HUDEP-2 (cell line): ENCODE results near the gene HES7.
A peak's percentile ranks its signal among the peaks of the same experiment; 100 is the strongest.
"Not testable (repeated sequence)": the region's sequence is repeated elsewhere in the genome, so short reads cannot be mapped to it uniquely, and the experiment has no call there.

Experiments used
- DNase-seq, 76 experiments: peaks; one replicate each; lab custom pipeline; 2025; ENCODE audit not compliant: unreplicated experiment in 76 of 76; lab: John Stamatoyannopoulos, UW

HES7 gene

GRCh38 chr17:8106980-8107379 lies 16.9 kb downstream of the HES7 start:
- not testable (repeated sequence) for DNase-seq

- no peak for DNase-seq
Measured at GRCh38 chr17:8105957-8106398, 17.9 kb downstream of the HES7 start.

DNA sequence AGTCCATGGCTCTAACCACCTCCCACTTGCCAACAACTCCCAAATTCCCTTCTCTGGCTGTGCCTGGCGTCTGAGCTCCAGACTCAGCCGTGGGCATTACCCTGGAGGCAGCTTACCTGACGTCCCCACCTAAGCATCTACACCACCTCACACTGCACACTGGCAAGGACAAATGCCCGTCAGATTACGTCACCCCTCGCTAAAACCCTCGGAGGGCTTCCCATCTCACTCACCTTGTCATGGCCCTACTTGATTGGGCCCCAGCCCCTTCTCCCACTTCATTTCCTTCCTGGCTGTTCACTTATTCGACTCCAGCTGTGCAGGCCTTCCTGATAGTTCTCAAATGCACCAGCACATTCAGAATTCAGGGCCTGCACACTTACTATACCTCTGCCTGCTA lies 19.0 kb downstream of the HES7 start:
- DNase-seq = no peak

GRCh38 chr17:8103549-8103948 lies 20.4 kb downstream of the HES7 start:
- no peak for DNase-seq

- DNase-seq = no peak
Measured at GRCh38 chr17:8101721-8102120, 22.2 kb downstream of the HES7 start.

DNA sequence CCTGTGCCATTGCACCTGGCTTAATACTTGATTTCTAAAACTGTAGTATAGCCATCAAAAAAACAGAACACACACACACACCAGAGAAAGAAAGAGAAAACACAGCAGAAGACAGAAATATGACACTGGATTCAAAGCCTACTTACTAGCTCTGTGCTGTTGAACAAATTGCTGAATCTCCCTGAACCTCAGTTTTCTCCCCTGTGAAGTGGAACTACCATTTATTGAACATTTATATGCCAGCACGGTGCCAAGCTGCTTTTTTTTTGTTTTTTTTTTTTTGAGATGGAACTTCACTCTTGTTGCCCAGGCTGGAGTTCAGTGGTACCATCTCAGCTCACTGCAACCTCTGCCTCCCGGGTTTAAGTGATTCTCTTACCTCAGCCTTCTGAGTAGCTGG lies 23.1 kb downstream of the HES7 start:
- DNase-seq = no peak

DNA sequence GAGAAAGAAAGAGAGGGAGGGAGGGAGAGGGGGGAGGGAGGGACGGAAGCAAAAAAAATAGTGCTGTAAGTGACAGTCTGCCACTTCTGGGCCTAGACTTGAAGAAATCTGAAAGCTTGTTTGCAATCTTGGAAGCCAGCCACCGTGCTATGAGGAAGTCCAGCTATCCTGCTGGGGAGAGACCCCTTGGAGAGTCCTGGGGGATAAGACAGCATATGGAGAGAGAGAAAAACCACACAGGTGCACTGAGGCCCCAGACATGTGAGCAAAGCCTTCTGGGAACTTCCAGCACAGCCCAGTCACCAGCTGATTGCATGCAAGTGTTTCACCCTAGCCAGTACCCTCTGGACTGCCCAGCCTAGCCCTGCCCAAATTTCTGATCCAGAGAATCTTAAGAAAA lies 23.8 kb downstream of the HES7 start:
- DNase-seq = no peak

- DNase-seq = no peak
Measured at GRCh38 chr17:8096541-8096940, 27.4 kb downstream of the HES7 start.

DNA sequence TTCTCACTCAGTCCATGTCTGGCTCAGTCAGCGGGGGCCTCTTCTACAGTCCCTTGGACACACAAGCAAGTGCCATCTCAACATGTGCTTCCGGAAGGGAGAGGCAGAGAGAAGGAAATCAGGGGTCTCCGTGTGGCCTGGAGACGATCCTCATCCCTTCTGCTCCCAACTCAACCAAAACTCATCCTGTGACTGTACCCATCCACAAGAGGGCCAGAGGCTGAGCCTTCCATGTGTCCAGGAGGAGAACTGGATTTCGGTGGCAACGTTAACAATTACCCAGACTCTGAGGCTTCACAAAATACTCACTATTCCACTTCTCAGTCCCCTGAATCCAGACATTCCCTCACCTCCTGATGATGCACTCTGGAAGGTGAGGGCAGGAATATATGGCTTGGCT lies 28.5 kb downstream of the HES7 start:
- no peak for DNase-seq

DNA sequence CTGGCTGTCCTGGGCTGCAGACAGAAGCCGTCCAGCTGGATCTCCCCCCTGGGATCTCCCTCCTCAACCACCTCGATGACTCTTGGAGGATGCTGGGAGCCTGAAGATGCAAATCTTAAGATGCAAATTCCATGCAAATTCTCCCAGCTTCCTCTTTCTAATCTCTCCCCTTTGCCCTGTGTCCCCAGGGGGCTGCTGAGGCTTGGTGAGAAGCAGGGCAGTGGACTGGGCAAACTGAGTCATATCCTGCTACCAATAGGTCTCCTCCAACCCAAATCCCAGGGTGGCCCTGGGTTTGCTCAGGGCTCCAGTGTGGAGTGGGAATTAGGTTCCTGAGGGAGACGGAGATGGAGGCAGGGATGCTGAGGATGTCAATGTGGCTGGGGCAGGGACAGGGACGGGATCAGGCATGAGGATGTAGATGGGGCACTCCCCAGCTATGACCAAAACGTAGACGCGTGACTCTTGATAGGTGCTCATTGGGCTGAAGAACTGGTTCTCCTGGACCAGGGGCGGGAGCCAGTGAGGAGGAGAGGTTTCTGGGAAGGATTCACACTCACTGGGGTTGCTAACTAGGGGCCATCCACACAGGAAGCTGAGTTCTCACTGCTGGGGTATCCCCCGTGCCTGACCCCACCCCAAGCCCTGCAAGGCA lies 32.7 kb downstream of the HES7 start:
- DNase-seq = no peak

- no peak for DNase-seq
Measured at GRCh38 chr17:8089728-8090127, 34.2 kb downstream of the HES7 start.

GRCh38 chr17:8087952-8088230 lies 36.0 kb downstream of the HES7 start:
- DNase-seq = no peak

DNA sequence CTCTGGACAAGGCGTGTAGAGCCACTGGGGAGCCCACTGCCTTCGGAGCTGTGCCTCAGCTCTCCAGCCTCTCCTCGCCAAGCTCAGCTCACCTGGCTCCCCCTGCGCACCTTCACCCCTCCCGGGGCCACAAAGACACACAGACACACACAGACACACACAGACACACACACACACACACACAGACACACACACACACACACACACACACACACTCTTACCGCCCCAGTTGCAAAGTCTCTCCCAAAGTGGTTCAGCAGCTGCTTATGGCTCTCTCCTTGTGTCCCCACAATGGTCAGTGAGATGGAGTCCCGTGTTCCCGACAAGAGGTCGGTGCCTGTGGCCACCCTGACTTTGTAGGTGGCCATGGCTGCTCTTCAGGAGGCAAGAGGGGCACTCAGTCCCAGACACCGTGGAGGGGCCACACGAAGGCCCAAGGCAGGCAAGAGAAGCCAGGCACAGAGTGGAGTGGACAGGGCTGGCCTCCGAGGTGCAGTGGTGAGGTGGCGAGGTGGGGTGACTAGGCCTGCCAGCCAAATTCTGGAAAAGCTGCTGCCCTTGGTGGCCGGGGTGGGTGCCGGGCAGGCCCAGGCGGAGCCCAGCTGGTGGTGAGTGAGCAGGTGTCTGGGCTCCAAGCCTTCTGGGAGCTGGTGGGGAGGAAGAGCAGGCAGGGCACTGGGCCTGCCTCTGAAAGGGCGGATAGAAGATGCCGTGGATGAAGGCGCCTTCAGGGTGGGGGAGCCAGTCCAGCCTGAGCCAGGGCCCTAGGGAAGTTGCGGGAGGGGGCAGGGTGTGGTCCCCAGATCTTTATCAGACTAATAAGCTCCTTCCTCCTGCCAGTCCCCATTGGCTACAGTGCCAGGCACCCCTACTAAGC lies 36.6 kb downstream of the HES7 start, which contains the start of gene ALOX12B:
ALOX12B (minus strand) TSS at position 642 of the 877 bp plus-strand sequence; CDS start at position 368, 274 bp downstream.
- peak in 6 of 76 experiments; percentile 9 to 27 (median 20) for DNase-seq

- no peak for DNase-seq
Measured at GRCh38 chr17:8084250-8084649, 39.7 kb downstream of the HES7 start.

GRCh38 chr17:8082292-8082691 lies 41.6 kb downstream of the HES7 start:
- no peak for DNase-seq

DNA sequence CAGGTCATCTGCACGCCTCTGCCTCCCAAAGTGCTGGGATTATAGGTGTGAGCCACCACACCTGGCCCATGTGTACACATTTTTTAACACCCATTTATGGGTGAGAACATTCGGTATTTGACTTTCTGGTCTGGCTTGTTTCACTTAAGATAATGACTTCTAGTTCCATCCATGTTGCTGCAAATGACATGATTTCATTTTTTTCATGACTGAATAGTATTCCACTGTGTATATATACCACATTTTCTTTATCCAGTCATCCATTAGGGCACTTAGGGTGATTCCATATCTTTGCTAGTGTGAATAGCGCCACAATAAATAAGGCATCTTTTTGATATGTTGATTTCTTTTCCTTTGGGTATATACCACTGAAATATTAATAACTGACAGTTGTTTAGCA lies 42.0 kb downstream of the HES7 start:
- DNase-seq = no peak

DNA sequence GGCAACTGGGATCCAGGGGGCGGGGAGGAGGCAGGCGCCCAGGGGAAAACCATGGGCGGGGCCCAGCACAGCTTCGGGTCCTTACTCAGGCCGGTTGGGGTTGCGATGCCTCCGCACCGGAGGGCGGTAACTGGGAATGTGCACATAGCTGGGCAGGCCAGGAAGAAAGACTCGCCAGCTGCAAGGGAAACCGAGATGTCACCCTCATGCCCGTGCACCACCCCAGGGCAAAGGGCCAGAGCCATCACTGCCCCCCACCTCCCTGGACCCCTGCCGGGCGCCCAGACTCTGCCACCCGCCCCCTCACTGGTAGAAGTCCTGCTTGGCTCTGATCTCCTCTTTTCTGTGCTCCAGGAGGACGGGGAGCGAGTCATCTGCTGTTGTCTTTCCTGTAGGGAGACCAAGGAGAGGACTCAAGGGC lies 43.1 kb downstream of the HES7 start:
- no peak for DNase-seq

GRCh38 chr17:8080208-8080798 lies 43.6 kb downstream of the HES7 start:
- DNase-seq = no peak

DNA sequence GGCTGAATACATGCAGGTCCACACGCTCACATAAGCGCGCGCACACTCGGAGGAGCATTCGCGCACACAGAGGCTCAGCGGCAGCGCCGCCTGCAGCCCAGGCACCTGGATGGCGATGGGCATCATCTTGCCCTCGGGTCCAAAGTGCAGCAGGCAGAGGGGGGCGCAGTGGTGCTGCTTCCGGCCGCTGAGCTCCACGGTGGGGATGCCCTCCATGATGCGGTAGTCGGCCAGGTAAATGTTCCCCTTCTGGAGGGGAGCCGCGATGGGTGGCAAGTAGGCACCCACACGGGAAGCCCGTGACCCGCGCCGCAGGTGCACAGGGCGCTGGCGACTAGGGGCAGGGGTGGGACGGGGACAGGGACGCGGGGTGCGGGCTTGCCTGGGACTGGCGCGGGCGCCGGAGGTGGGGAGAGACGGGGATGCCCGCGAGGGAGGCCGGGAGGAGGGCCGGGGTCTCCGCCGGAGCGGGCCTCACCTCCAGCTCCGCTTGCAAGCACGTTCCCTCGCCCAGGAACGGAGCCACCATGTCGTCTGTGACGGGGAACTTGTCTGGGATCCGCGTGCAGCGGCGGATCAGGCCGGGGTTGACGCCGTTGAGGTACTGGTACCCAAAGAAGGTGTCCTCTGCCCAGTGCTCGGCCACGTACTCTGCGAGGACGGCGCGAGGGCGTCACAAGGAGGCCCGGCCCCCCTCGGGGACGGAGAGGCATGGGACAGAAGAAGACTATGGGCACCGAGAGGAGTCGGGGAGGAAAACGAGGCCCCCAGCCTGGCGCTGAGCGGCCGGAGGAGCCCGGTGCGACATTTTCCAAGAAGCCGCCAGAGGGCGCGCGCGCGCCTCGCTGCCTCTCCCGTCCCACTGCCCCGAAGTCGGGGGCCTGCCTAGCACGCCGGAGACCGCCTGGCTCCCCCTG lies 44.4 kb downstream of the HES7 start:
- DNase-seq = peak in 64 of 76 experiments; percentile 32 to 93 (median 64)

DNA sequence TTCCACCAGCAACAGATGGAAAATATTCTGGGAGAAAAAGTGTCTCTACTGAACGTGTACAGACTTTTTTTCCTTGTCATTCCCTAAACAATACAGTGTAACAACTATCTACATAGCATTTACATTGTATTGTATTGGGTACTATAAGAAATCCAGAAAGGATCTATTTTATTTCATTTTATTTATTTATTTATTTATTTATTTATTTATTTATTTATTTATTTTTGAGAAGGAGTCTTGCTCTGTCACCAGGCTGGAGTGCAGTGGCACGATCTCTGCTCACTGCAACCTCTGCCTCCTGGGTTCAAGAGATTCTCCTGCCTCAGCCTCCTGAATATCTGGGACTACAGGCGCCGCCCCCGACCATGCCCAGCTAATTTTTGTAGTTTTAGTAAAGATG lies 46.0 kb downstream of the HES7 start:
- DNase-seq = not testable (repeated sequence)
